ENCODE results near the gene SHROOM1.
A peak's percentile ranks its signal among the peaks of the same experiment; 100 is the strongest.

DNA sequence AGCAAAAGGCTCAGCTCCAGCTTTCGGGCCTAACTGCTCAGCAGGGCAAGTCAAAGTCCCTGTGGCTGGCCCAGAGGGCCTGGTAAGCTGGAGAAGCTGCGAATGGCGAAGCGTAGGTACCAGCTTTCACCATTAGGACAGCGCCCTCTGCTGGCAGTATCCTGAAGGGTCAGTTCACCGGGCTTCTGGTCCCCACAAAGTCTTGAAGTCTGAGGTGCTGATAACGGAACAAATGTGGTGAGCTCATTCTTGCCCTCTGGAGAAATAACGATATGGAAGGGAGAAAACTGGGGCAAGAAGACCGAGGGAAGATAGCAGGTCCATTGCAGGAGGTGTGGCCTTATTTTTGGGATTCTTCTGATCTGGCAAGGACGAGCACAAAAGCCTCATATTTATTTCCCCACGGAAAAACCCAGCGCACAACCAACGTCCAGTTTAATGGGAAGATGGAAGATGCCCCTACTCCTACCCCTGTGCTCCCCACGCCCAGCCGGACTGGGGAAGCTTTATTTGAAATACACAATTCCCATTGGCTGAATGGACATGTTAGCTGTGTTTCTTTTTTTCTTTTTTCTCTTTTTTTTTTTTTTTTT lies 10.2 kb downstream of the SHROOM1 start:
- TF ChIP-seq, protein P1, sequence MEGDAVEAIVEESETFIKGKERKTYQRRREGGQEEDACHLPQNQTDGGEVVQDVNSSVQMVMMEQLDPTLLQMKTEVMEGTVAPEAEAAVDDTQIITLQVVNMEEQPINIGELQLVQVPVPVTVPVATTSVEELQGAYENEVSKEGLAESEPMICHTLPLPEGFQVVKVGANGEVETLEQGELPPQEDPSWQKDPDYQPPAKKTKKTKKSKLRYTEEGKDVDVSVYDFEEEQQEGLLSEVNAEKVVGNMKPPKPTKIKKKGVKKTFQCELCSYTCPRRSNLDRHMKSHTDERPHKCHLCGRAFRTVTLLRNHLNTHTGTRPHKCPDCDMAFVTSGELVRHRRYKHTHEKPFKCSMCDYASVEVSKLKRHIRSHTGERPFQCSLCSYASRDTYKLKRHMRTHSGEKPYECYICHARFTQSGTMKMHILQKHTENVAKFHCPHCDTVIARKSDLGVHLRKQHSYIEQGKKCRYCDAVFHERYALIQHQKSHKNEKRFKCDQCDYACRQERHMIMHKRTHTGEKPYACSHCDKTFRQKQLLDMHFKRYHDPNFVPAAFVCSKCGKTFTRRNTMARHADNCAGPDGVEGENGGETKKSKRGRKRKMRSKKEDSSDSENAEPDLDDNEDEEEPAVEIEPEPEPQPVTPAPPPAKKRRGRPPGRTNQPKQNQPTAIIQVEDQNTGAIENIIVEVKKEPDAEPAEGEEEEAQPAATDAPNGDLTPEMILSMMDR (conservative IDR thresholded peaks at IDR 0.05; ENCODE audit: low read depth in 2 of 2) = peak; percentile 94 to 96
- no peak for TF ChIP-seq JUNB (IDR thresholded peaks at IDR 0.05; ENCODE audit: unreplicated experiment)
